Ishikawa (cell line): Measurements from ENCODE around the gene PLEKHN1.

Experiments
- RAD21 ChIP-seq: IDR thresholded peaks from 2 replicates; pipeline ENCODE4 v1.6.1; 2012; ENCODE audit warnings: low read depth
- TCF12 ChIP-seq: IDR thresholded peaks from 2 replicates; pipeline ENCODE4 v1.6.1; 2012; ENCODE audit warnings: low read depth
- ZBTB7A ChIP-seq: IDR thresholded peaks from 2 replicates; pipeline ENCODE4 v1.6.1; 2012; ENCODE audit warnings: low read depth

- TF ChIP-seq TCF12 (no peak), RAD21 (no peak), ZBTB7A (no peak)
These were observed 3.6 kb upstream of the PLEKHN1 start for GRCh38 chr1:962381-963300.
